HepG2 (cell line): ENCODE measurements around the gene SF3B6. TPM values are rescaled to one million over a fixed set of nuclear protein-coding genes. Genes with fewer than 3 reads are reported as not detected.

Experiments used
- FOSL2 ChIP-seq: sonication (generic); formaldehyde crosslinking; IDR thresholded peaks from 2 replicates; pipeline ENCODE4 v1.4.0; 2020; ENCODE audit warnings: missing genetic modification reagents
- GRHL1 ChIP-seq: sonication (generic); formaldehyde crosslinking; conservative IDR thresholded peaks from 2 replicates; pipeline ENCODE4 v1.8.0; 2022; ENCODE audit warnings: missing genetic modification reagents
- MAF1 ChIP-seq: sonication (generic); formaldehyde crosslinking; IDR thresholded peaks from 2 replicates; pipeline ENCODE4 v1.5.0; 2020; ENCODE audit warnings: missing genetic modification reagents, borderline replicate concordance
- NFKB2 ChIP-seq: sonication (generic); formaldehyde crosslinking; IDR thresholded peaks from 2 replicates; pipeline ENCODE4 v1.4.0; 2020; ENCODE audit warnings: missing genetic modification reagents, borderline replicate concordance
- PCBP2 ChIP-seq: fragments of 200-400 bp; formaldehyde crosslinking; optimal IDR thresholded peaks from 2 replicates; pipeline ENCODE3; 2018; ENCODE audit warnings: low read length, low read depth; ENCODE audit not compliant: poor library complexity, severe bottlenecking
- POGK ChIP-seq: sonication (generic); formaldehyde crosslinking; conservative IDR thresholded peaks from 2 replicates; pipeline ENCODE4 v1.8.0; 2022; ENCODE audit warnings: mild to moderate bottlenecking, moderate library complexity, missing genetic modification reagents
- SP2 ChIP-seq: sonication (generic); formaldehyde crosslinking; IDR thresholded peaks from 2 replicates; pipeline ENCODE4 v1.5.1; 2020; ENCODE audit warnings: mild to moderate bottlenecking, missing genetic modification reagents
- SSRP1 ChIP-seq: IDR thresholded peaks from 2 replicates; pipeline ENCODE4 v1.6.1; 2016; ENCODE audit warnings: control low read depth
- SUZ12 ChIP-seq: fragments of 150-350 bp; IDR thresholded peaks from 2 replicates; pipeline ENCODE4 v1.6.1; 2014; ENCODE audit warnings: low read depth, low read length
- TFDP2 ChIP-seq: sonication (generic); formaldehyde crosslinking; IDR thresholded peaks from 2 replicates; pipeline ENCODE4 v1.4.0; 2020; ENCODE audit warnings: missing genetic modification reagents
- THAP7 ChIP-seq: sonication (generic); formaldehyde crosslinking; IDR thresholded peaks from 2 replicates; pipeline ENCODE4 v1.8.1; 2023; ENCODE audit warnings: mild to moderate bottlenecking, missing genetic modification reagents
- ZBTB21 ChIP-seq: sonication (generic); formaldehyde crosslinking; IDR thresholded peaks from 2 replicates; pipeline ENCODE4 v1.4.0; 2020; ENCODE audit warnings: missing genetic modification reagents
- ZNF160 ChIP-seq: sonication (generic); formaldehyde crosslinking; IDR thresholded peaks from 2 replicates; pipeline ENCODE4 v1.8.0; 2022; ENCODE audit warnings: mild to moderate bottlenecking, inconsistent platforms, missing genetic modification reagents
- ZNF281 ChIP-seq: sonication (generic); formaldehyde crosslinking; IDR thresholded peaks from 2 replicates; pipeline ENCODE4 v1.4.0; 2020; ENCODE audit warnings: missing genetic modification reagents, borderline replicate concordance
- ZNF292 ChIP-seq: sonication (generic); formaldehyde crosslinking; IDR thresholded peaks from 2 replicates; pipeline ENCODE4 v1.8.1; 2022; ENCODE audit warnings: mild to moderate bottlenecking, low read depth, missing genetic modification reagents, borderline replicate concordance
- ZNF484 ChIP-seq: sonication (generic); formaldehyde crosslinking; IDR thresholded peaks from 2 replicates; pipeline ENCODE4 v1.5.1; 2020; ENCODE audit warnings: mild to moderate bottlenecking, low read depth, missing genetic modification reagents, borderline replicate concordance
- ZNF503 ChIP-seq: sonication (generic); formaldehyde crosslinking; IDR thresholded peaks from 2 replicates; pipeline ENCODE4 v1.4.0; 2020; ENCODE audit warnings: missing genetic modification reagents
- ZNF891 ChIP-seq: sonication (generic); formaldehyde crosslinking; IDR thresholded peaks from 2 replicates; pipeline ENCODE4 v1.5.0; 2020; ENCODE audit warnings: mild to moderate bottlenecking, missing genetic modification reagents
- ZSCAN29 ChIP-seq: sonication (generic); formaldehyde crosslinking; conservative IDR thresholded peaks from 2 replicates; pipeline ENCODE4 v1.4.0; 2020; ENCODE audit warnings: mild to moderate bottlenecking, missing genetic modification reagents
- polyA plus RNA-seq, 8 experiments: library from polyadenylated mRNA; depleted of rRNA in 3 of 8; stranded (reverse) in 7 of 8; unstranded in 1 of 8; fragments of >200 nt; fragmentation: Illumina TruSeq in 4 of 8; extraction: Trizol in 4 of 8; gene quantifications; 2 replicates each; pipeline versions ENCODE4 v1.2.1 to v1.2.3, GENCODE V29; 2011 to 2016; ENCODE audit warnings: low read depth in 4 of 8, missing spikeins in 1 of 8, mixed read lengths in 1 of 8; ENCODE audit not compliant: insufficient read depth in 1 of 8
- total RNA-seq, 5 experiments: library from RNA; depleted of rRNA; stranded (reverse); fragments of >200 nt; fragmentation: Illumina TruSeq; extraction: Trizol; gene quantifications; 2 replicates each; pipeline ENCODE4 v1.2.3, GENCODE V29; 2016; ENCODE audit warnings: low read depth in 1 of 5

Gene SF3B6
- total and polyA plus RNA-seq, 2 of the 13 experiments (the other 11 are each of a cell fraction or from before 2014, with no cell fraction given), result 177 to 182 TPM

GRCh38 chr2:24022324-24022974 is 53.7 kb downstream of the SF3B6 start (continued):
- TF ChIP-seq ZNF160 (CRISPR knock-in tag) (0 out of 2 replicates have a peak, but pooled peaks have one; percentile 51), ZNF891 (CRISPR knock-in tag) (no peak), ZSCAN29 (CRISPR knock-in tag) (no peak), NFKB2 (0 out of 2 replicates have a peak, but pooled peaks have one; percentile 58), POGK (CRISPR knock-in tag) (peak; percentile 56; the same call in 1 of the 2 replicates), ZNF281 (peak; percentile 47; the same call in 1 of the 2 replicates), ZBTB21 (CRISPR knock-in tag) (no peak), FOSL2 (CRISPR knock-in tag) (peak; percentile 86), PCBP2 (no peak), ZNF484 (CRISPR knock-in tag) (no peak), THAP7 (CRISPR knock-in tag) (peak; percentile 43; the same call in 1 of the 2 replicates), ZNF292 (CRISPR knock-in tag) (no peak), MAF1 (CRISPR knock-in tag) (no peak), GRHL1 (CRISPR knock-in tag) (no peak), TFDP2 (CRISPR knock-in tag) (no peak), ZNF503 (CRISPR knock-in tag) (0 out of 2 replicates have a peak, but pooled peaks have one; percentile 49), SSRP1 (no peak), SP2 (CRISPR knock-in tag) (no peak), SUZ12 (no peak)
